PFSK-1 (cell line): ENCODE measurements around the gene KIF26A.

Source experiments
- POLR2AphosphoS5 ChIP-seq: IDR thresholded peaks from 2 replicates; pipeline ENCODE4 v1.6.1; 2012; ENCODE audit warnings: low read depth, mild to moderate bottlenecking, control low read depth, low read length, moderate library complexity
- TAF1 ChIP-seq: IDR thresholded peaks from 2 replicates; pipeline ENCODE4 v1.6.1; 2012; ENCODE audit warnings: low read length, control low read depth, borderline replicate concordance; ENCODE audit not compliant: insufficient read depth
- TF ChIP-seq, protein P1 (sequence below), 2 experiments: IDR thresholded peaks; 2 replicates each; pipeline versions ENCODE4 v1.6.1 to v1.8.0; 2011 to 2012; ENCODE audit warnings: low read depth in 2 of 2, low read length in 2 of 2, control low read depth in 1 of 2, inconsistent platforms in 1 of 2, mild to moderate bottlenecking in 1 of 2, moderate library complexity in 1 of 2; ENCODE audit not compliant: insufficient read depth in 1 of 2

GRCh38 chr14:104211741-104212140 lies 73.4 kb downstream of the KIF26A start:
- TF ChIP-seq POLR2AphosphoS5 (no peak), TAF1 (no peak)
- TF ChIP-seq, protein P1, sequence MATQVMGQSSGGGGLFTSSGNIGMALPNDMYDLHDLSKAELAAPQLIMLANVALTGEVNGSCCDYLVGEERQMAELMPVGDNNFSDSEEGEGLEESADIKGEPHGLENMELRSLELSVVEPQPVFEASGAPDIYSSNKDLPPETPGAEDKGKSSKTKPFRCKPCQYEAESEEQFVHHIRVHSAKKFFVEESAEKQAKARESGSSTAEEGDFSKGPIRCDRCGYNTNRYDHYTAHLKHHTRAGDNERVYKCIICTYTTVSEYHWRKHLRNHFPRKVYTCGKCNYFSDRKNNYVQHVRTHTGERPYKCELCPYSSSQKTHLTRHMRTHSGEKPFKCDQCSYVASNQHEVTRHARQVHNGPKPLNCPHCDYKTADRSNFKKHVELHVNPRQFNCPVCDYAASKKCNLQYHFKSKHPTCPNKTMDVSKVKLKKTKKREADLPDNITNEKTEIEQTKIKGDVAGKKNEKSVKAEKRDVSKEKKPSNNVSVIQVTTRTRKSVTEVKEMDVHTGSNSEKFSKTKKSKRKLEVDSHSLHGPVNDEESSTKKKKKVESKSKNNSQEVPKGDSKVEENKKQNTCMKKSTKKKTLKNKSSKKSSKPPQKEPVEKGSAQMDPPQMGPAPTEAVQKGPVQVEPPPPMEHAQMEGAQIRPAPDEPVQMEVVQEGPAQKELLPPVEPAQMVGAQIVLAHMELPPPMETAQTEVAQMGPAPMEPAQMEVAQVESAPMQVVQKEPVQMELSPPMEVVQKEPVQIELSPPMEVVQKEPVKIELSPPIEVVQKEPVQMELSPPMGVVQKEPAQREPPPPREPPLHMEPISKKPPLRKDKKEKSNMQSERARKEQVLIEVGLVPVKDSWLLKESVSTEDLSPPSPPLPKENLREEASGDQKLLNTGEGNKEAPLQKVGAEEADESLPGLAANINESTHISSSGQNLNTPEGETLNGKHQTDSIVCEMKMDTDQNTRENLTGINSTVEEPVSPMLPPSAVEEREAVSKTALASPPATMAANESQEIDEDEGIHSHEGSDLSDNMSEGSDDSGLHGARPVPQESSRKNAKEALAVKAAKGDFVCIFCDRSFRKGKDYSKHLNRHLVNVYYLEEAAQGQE (IDR thresholded peaks at IDR 0.05; ENCODE audit: insufficient read depth in 1 of 2, low read depth in 2 of 2, low read length in 2 of 2), result no peak
